ENCODE data around the gene AP5B1.

AP5B1 gene

DNA sequence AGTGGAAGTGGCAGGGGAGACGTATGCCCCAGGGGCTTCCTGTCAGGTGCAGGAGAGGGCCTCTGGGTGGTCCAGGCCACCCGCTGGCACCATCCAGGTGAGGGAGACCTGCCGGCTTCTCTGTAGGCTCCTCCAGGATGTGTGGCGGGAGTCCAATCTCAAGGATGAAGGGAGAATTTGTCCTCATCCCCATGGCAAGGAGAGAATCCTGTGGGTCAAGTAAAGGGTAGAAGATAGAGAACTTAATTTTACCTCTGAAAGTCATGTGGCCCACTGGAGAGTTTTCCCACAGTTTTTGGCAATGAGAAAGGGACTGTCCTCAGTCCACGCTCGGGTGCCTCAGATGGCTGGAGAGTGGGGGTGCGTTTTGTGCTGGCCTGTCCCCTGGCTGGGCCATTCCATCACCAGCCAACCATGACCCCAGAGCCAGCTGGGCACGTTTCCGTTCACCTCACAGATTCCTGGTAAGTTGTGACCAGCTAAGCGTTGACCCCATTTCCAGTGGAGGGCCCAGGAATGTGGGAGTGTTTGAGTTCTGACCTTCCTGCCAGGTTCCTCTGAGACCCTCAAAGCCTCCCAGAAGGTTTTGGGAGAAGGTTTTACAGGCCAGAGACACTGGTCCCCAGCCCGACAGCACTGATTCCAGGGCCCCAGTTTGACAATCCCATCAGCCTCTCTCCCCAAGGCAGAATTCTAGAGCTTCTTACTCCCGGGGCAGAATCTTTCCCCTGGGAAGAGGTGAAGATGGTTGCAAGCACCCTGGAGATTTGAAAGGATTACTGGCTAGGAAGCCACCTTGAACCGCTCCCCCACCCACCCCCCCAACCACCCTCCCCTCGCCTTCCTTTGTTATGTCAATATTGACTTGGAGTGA lies 8.7 kb upstream of the AP5B1 start:
- Histone ChIP-seq H3K27ac (ENCODE audit: low read length) (no peak overlapping the region), H3K9ac (ENCODE audit: low read depth, low read length) (no peak overlapping the region), H3K36me3 (ENCODE audit: insufficient read depth, low read depth, low read length) (no peaks in the 10 kb centered on the region), H3K4me1 (ENCODE audit: insufficient read depth, low read length) (peaks cover 15% of the 10 kb centered on the region; the same call in 1 of the 2 replicates), H3K27me3 (ENCODE audit: insufficient read depth, low read length) (peaks cover 55% of the 10 kb centered on the region), H3K4me3 (ENCODE audit: low read length) (no peak overlapping the region), H3K9me3 (ENCODE audit: insufficient read depth, low read depth, low read length) (no peaks in the 10 kb centered on the region)

DNA sequence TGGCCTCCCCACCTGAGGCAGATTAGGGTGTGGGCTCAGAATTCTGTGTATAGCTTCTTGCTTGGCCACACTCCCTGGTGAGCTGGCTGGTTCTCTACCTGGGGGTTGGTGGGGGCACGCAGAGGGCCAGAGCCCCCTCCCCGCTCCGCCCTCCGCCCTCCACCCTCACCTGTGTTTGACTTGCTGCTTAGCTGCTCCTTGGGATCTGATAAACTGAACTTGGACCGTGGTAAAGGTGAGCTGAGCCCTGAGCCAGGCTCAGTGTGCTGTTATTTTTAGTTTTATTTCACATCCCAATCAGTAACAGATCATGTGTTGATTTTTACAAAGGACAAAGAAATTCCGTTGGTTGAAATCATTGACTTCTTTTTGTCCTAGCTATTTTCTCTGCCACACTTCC lies 8.0 kb upstream of the AP5B1 start:
- no peaks in the 10 kb centered on the region for H3K36me3 ChIP-seq (ENCODE audit: insufficient read depth, low read depth, low read length)
- no peak overlapping the region for H3K9ac ChIP-seq (ENCODE audit: low read depth, low read length)
- peaks cover 61% of the 10 kb centered on the region for H3K27me3 ChIP-seq (ENCODE audit: insufficient read depth, low read length)
- H3K4me1 ChIP-seq (ENCODE audit: insufficient read depth, low read length): peaks cover 15% of the 10 kb centered on the region; the same call in 1 of the 2 replicates
- no peak overlapping the region for H3K27ac ChIP-seq (ENCODE audit: low read length)
- 0 out of 2 replicates have a peak overlapping the region, but pooled peaks have one; percentile 73 for H3K4me3 ChIP-seq (ENCODE audit: low read length)
- no peaks in the 10 kb centered on the region for H3K9me3 ChIP-seq (ENCODE audit: insufficient read depth, low read depth, low read length)

DNA sequence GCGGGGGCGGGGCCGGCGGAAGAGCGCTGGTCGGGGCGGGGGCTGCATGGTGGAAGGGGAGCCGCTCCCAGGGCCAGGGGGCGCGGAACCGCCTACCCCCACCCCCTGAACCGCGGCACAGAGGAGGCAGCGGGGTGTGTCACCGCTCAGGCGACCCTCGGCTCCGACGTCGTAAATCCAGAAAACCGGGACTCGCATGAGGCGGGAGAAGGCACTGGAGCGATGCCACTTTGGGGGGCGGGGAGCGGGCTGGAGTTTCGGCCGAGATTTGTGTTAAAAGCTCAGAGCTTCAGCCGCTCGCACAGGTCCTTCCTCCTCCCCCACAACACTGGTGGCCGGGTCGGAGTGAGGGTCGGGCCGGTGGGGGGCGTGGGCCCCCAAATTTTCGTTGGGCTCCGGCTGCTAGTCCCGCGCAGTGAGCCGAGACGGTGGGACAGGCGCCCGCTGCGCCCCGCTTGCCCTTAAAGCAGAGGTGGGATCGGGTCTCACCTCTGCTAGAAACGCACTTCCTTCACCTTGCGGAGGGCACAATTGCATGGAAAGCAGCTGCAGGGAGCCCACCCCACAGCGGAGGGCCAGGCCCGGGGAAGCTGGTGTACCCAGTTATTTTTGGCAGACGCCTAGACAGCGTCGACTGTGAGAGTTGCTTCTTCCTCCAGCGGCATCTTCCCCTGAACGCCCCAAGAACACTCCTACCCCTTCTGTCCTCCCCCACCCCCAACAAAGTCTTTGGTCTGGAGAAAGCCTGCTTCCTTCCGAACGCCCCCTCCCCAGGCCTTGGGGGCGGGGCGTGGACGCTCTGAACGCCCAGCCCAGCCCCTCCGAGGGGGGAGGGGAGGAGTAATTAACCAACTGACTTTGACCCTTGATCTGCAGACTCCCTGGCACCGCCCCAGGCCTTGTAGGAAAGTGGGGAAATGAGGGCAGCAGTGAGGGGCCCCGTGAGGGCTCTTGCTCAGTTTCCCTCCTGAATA lies 7.2 kb upstream of the AP5B1 start:
- Histone ChIP-seq H3K36me3 (ENCODE audit: insufficient read depth, low read depth, low read length) (no peaks in the 10 kb centered on the region), H3K4me3 (ENCODE audit: low read length) (peak overlapping the region; percentile 73), H3K9ac (ENCODE audit: low read depth, low read length) (peak overlapping the region; percentile 58; the same call in 1 of the 2 replicates), H3K9me3 (ENCODE audit: insufficient read depth, low read depth, low read length) (no peaks in the 10 kb centered on the region), H3K27ac (ENCODE audit: low read length) (no peak overlapping the region), H3K27me3 (ENCODE audit: insufficient read depth, low read length) (peaks cover 68% of the 10 kb centered on the region), H3K4me1 (ENCODE audit: insufficient read depth, low read length) (peaks cover 15% of the 10 kb centered on the region; the same call in 1 of the 2 replicates)

DNA sequence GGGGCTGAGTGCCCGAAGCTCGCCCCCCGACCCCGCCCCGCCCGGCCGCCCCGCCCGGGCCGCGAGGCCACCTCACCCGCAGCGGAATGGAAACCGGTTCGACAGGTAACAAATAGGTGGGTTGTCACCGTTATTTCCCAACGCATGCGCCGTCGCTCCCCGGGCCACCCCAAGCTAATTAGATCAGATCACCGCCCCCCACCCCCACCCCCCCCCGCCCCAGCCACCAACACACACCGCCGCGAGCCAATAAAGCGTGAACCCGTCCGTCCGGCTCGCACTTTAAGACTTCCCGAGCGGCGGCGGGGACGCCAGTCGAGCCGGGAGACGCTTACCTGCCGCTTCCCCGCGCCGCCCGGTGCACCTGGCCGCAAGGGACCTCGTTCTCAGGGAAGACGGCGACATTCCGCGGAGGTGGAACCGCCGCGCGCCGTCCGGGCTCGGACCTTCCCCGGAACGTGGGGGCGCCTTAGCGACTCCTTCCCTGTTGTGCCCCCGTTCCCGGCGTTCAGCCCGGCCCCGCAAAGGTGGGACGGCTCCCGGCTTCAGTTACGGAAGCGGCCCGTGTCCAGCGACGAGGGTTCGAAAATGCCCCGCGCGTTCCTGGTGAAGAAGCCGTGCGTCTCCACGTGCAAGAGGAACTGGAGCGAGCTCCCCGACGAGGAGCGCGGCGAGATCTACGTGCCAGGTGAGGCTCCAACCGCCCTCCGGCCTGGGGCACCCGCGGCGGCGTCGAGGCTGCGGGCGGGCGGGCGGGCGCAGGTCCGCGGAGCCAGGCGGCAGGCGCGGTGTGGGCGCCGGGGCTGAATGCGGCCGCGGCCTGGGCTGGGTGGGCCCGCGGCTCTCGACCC lies 6.2 kb upstream of the AP5B1 start, which contains the start of gene OVOL1:
OVOL1 (plus strand) TSS at position 278 of the 851 bp plus-strand sequence; CDS start at position 589, 311 bp downstream.
- peaks cover 15% of the 10 kb centered on the region; the same call in 1 of the 2 replicates for H3K4me1 ChIP-seq (ENCODE audit: insufficient read depth, low read length)
- no peaks in the 10 kb centered on the region for H3K36me3 ChIP-seq (ENCODE audit: insufficient read depth, low read depth, low read length)
- peaks cover 78% of the 10 kb centered on the region for H3K27me3 ChIP-seq (ENCODE audit: insufficient read depth, low read length)
- peak within 1 kb of the TSS; percentile 73 for H3K4me3 ChIP-seq (ENCODE audit: low read length)
- H3K9ac ChIP-seq (ENCODE audit: low read depth, low read length): peak within 1 kb of the TSS; percentile 58; the same call in 1 of the 2 replicates
- H3K27ac ChIP-seq (ENCODE audit: low read length): no peak within 1 kb of the TSS
- no peaks in the 10 kb centered on the region for H3K9me3 ChIP-seq (ENCODE audit: insufficient read depth, low read depth, low read length)

DNA sequence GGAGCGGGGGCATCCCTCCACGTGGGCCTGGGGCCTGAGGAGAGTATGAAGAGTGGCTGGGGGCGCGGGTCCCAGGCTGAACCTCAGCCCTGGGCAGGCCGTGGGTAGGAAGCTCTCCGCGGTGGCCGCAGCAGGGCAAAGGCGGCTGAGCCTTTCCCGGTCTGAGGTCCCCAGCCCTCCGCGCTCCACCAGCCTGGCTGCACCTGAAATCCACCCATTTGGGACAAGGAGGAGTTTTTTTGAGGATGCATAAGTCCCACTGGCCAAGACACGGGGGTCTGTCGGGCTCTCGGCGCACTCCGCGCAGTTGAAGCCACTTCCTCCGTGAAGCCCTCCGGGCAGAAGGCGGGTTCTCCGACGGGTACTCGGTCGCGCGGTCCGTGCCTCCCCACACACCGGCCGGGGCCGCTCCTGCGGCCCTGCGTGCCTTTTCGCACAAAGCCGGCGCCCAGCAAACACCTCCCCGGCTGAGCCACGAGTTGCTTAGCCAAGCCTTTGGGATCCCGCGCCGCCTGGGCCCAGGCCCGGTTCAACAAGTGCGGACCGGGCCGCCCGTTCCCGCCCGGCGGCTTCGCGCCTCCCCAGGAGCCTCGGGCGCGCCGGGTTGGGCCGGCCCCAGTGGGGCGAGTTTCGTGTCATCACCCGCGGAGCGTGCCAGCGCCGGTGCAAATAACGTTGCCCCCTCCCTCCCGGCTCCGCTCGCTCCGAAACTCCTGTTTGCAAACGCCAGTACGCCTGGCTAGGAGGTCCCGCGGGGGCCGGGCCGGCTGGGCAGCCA lies 5.4 kb upstream of the AP5B1 start:
- Histone ChIP-seq H3K36me3 (ENCODE audit: insufficient read depth, low read depth, low read length) (no peaks in the 10 kb centered on the region), H3K27me3 (ENCODE audit: insufficient read depth, low read length) (peaks cover 85% of the 10 kb centered on the region), H3K4me1 (ENCODE audit: insufficient read depth, low read length) (peaks cover 15% of the 10 kb centered on the region; the same call in 1 of the 2 replicates), H3K9ac (ENCODE audit: low read depth, low read length) (no peak overlapping the region; the same call in 1 of the 2 replicates), H3K9me3 (ENCODE audit: insufficient read depth, low read depth, low read length) (no peaks in the 10 kb centered on the region), H3K4me3 (ENCODE audit: low read length) (peak overlapping the region; percentile 48; the same call in 1 of the 2 replicates), H3K27ac (ENCODE audit: low read length) (no peak overlapping the region)

DNA sequence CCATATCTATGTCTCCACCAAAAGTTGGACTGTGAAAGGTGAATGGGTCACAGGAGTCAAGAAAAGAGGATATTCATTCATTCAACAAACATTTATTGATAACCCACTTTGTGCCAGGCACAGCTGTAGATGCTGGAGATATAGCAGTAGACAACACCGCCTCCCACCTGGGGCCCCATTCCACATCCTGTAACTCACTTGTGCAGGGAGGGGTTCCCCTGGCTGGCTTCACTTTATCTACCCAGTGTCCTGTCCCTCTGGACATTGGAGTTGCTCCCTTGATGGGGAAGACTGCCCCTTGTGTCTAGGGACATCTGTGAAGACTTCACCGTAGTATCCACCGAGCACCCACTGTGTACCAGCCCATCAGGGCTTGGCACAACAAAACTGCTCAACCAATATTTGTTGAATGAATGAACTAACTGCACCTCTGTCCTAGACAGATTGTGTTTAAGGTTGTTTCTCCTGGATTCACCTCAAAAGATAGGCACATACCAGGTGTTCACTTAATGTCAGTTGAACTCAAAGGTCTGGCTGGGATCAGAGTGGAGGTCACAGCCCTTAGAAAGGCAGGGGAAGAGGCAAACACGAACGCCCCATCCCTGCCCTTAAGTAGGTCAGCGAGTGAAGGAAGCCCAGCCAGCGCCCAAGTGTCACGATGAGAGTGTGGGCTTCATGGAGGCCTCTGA lies 4.7 kb upstream of the AP5B1 start:
- no peak overlapping the region for H3K27ac ChIP-seq (ENCODE audit: low read length)
- H3K27me3 ChIP-seq (ENCODE audit: insufficient read depth, low read length): peaks cover 85% of the 10 kb centered on the region
- H3K9ac ChIP-seq (ENCODE audit: low read depth, low read length): no peak overlapping the region
- no peak overlapping the region for H3K4me3 ChIP-seq (ENCODE audit: low read length)
- H3K9me3 ChIP-seq (ENCODE audit: insufficient read depth, low read depth, low read length): no peaks in the 10 kb centered on the region
- H3K4me1 ChIP-seq (ENCODE audit: insufficient read depth, low read length): peaks cover 14% of the 10 kb centered on the region; the same call in 1 of the 2 replicates
- no peaks in the 10 kb centered on the region for H3K36me3 ChIP-seq (ENCODE audit: insufficient read depth, low read depth, low read length)

DNA sequence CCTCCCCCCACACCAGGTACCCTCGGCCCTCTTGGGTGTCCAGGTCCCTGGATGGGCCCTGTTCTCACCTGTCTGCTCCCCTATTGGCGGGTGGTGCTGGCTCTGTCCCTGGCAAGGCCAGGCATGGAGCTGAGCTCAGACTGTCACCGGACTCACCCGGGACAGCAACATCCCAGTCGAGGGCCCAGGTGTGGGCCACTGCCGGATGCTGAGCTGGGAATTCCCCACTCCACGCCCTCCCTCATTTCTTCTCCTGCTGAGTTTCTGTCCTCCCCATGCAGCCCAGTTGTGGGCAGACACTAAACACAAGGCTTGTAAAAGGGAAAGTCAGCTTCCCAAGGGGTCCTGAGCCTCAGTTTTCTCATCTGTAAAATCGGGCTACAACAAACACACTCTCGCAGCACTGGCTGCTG lies 2.0 kb upstream of the AP5B1 start:
- no peak overlapping the region for H3K27ac ChIP-seq (ENCODE audit: low read length)
- no peak overlapping the region for H3K9ac ChIP-seq (ENCODE audit: low read depth, low read length)
- no peaks in the 10 kb centered on the region for H3K9me3 ChIP-seq (ENCODE audit: insufficient read depth, low read depth, low read length)
- H3K36me3 ChIP-seq (ENCODE audit: insufficient read depth, low read depth, low read length): no peaks in the 10 kb centered on the region
- H3K4me3 ChIP-seq (ENCODE audit: low read length): no peak overlapping the region
- peaks cover 66% of the 10 kb centered on the region for H3K27me3 ChIP-seq (ENCODE audit: insufficient read depth, low read length)
- H3K4me1 ChIP-seq (ENCODE audit: insufficient read depth, low read length): no peaks in the 10 kb centered on the region

DNA sequence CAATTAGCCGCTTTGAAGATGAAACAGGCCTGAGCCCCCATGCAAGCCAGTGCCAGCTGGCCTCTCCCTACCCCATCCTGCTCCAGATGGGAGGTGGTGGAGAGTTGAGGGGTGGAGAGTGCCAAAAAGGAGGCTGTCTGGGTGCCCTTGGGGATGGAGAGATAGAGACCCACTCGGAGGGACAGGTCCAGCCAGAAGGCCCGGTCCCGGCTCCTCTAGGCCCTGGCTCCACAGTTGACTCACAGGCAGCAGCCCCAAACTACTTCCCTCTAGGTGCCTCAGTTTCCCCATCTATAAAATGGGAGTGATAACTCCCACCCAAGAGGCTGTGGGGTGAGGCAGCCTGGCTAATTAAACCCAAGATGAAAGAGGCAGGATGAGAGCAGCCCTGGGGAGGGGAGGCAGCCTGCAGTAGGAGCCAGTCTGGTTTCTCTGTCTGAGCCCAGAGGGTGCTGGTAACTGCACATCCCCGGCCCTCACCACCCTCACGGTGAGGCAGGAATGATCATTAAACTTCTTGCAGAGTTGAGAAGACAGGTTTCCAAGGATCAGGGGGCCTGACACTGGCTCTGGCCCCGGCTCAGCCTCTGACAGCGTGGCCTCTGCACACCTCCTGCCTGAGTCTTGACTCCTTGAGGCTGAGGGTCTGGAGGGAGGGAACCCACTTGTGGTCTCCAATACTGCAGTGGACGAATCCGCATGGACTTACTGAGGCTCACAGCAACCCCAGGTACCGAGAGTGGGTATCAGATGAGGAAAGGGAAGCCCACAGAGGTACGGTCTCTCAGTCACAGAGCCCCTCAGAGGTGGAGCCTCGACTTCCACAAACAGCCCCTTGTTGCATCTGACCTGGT lies 1.4 kb upstream of the AP5B1 start:
- peaks cover 61% of the 10 kb centered on the region for H3K27me3 ChIP-seq (ENCODE audit: insufficient read depth, low read length)
- H3K9me3 ChIP-seq (ENCODE audit: insufficient read depth, low read depth, low read length): no peaks in the 10 kb centered on the region
- no peaks in the 10 kb centered on the region for H3K4me1 ChIP-seq (ENCODE audit: insufficient read depth, low read length)
- no peak overlapping the region for H3K9ac ChIP-seq (ENCODE audit: low read depth, low read length)
- H3K27ac ChIP-seq (ENCODE audit: low read length): no peak overlapping the region
- no peak overlapping the region; the same call in 1 of the 2 replicates for H3K4me3 ChIP-seq (ENCODE audit: low read length)
- 0 out of 2 replicates have a peak, but pooled peaks cover 3% of the 10 kb centered on the region for H3K36me3 ChIP-seq (ENCODE audit: insufficient read depth, low read depth, low read length)

DNA sequence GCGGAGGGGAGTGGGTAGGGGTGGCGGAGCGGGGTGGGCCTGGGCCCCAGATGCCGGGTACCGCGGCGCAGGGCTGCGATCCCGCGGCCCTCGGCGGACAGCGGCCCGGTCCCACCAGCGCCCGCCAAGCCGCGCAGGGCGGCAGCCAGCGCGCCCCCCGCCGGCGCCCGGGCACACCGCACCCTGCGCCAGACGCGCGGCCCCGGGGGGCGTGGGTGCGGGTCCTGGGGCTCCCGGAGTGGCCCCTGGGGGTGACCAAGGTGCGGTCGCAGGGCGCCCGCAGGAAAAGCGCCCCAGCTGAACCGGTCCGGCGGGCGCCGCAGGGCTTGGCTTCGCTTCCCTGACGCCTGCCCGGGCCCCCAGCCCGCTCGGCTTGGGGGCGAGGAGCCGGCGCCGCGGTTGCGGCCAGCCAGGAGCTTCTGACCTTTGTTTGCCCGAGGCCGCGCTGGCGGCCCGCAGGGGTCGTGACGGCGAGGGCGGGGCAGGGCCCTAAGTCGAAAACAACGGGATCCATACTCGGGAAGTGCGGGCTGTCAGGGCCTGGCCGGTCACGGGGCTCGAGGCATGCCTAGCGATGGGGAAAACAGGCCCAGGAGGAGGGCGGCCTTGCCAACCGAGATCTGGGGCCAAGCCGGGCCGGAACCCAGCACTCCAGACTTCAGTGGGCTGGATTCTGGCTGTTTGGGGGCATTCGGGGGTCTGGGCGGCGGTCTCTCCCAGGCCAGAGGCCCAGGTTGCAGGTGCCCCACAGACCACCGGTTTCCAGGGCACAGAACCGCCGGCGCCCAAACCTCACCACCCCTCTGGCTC lies 581 bp upstream of the AP5B1 start:
- Histone ChIP-seq H3K27ac (ENCODE audit: low read length) (no peak overlapping the region), H3K4me3 (ENCODE audit: low read length) (peak overlapping the region; percentile 54; the same call in 1 of the 2 replicates), H3K9ac (ENCODE audit: low read depth, low read length) (no peak overlapping the region), H3K4me1 (ENCODE audit: insufficient read depth, low read length) (no peaks in the 10 kb centered on the region), H3K9me3 (ENCODE audit: insufficient read depth, low read depth, low read length) (no peaks in the 10 kb centered on the region), H3K36me3 (ENCODE audit: insufficient read depth, low read depth, low read length) (peaks cover 9% of the 10 kb centered on the region; the same call in 1 of the 2 replicates), H3K27me3 (ENCODE audit: insufficient read depth, low read length) (peaks cover 53% of the 10 kb centered on the region)

Data from iPS-20b (cell line).